Activated T-cell treated with anti-CD3 and anti-CD28 coated beads, Interleukin-2, amount 50 U/mL, for 24 hours (primary cell): ENCODE measurements around the gene SLC35F1.

Experiments
- DNase-seq: peaks from one replicate; pipeline ENCODE4 v3.0.0-alpha.2; 2020
- H3K27ac Mint-ChIP-seq: 2 replicates; pipeline ENCODE4 v1.8.0; 2020; ENCODE audit warnings: mild to moderate bottlenecking, mixed read lengths
- H3K27me3 Mint-ChIP-seq: 2 replicates; pipeline ENCODE4 v1.8.0; 2020; ENCODE audit warnings: mixed read lengths
- H3K36me3 Mint-ChIP-seq: 2 replicates; pipeline ENCODE4 v1.8.0; 2020; ENCODE audit warnings: low read depth, mixed read lengths
- H3K4me1 Mint-ChIP-seq: 2 replicates; pipeline ENCODE4 v1.8.0; 2020; ENCODE audit warnings: low read depth, mixed read lengths
- H3K4me3 Mint-ChIP-seq: 2 replicates; pipeline ENCODE4 v1.8.0; 2020; ENCODE audit warnings: mild to moderate bottlenecking, moderate library complexity, mixed read lengths
- H3K9me3 Mint-ChIP-seq: 2 replicates; pipeline ENCODE4 v1.8.0; 2020; ENCODE audit warnings: mixed read lengths

The SLC35F1 gene

DNA sequence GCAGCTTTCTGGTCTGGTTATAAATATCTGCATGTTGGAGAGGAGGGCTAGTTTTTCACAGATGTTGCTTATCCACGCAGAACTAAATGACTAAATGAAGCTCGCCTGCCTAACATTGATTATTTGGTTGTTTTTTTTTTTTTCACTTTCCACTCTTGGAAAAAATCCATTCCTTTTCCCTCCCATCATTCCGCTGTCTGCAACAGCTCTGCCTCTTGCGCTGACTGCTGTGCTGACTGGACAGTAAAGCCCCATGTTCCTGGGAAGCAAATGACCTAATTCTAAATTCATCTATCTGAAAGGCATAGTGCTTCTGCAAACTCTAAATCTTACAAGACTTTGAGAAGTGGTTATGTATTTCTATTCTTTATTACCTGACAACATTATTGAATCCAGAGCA lies 385.5 kb downstream of the SLC35F1 start:
- Mint-ChIP-seq H3K9me3 (no peaks in the 10 kb centered on the region), H3K4me1 (no peaks in the 10 kb centered on the region), H3K27ac (no peak overlapping the region), H3K4me3 (no peak overlapping the region), H3K36me3 (no peaks in the 10 kb centered on the region), H3K27me3 (peaks cover 11% of the 10 kb centered on the region)
- no peak for DNase-seq

GRCh38 chr6:118294906-118295305 lies 387.8 kb downstream of the SLC35F1 start:
- Mint-ChIP-seq H3K4me1 (no peaks in the 10 kb centered on the region), H3K36me3 (no peaks in the 10 kb centered on the region), H3K9me3 (no peaks in the 10 kb centered on the region), H3K27me3 (peaks cover 13% of the 10 kb centered on the region), H3K4me3 (no peak overlapping the region), H3K27ac (no peak overlapping the region)
- no peak for DNase-seq

DNA sequence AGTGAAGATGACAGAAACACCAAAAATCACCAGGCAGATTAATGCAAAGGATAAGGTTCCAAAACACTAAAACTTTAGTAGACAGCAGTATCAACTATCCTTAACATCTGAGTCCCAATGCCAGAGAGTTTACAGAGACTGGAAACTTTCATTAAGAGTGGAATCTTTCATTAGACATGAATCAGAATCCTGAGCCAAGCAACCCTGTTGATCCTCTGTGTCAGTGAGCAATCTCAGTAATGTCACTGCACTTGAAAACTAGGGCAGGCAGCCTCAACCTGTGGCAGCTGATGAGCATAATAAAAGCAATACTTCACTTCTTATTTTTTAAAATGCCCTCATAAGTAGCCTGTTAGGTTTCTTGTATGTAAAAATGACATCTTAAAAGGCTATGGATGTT lies 388.3 kb downstream of the SLC35F1 start:
- no peaks in the 10 kb centered on the region for H3K9me3 Mint-ChIP-seq
- no peak overlapping the region for H3K4me3 Mint-ChIP-seq
- no peak overlapping the region for H3K27ac Mint-ChIP-seq
- peaks cover 13% of the 10 kb centered on the region for H3K27me3 Mint-ChIP-seq
- no peak for DNase-seq
- no peaks in the 10 kb centered on the region for H3K36me3 Mint-ChIP-seq
- H3K4me1 Mint-ChIP-seq = no peaks in the 10 kb centered on the region

GRCh38 chr6:118296129-118296901 lies 389.3 kb downstream of the SLC35F1 start:
- H3K9me3 Mint-ChIP-seq = no peaks in the 10 kb centered on the region
- H3K27me3 Mint-ChIP-seq = peaks cover 13% of the 10 kb centered on the region
- H3K27ac Mint-ChIP-seq = no peak overlapping the region
- no peak overlapping the region for H3K4me3 Mint-ChIP-seq
- no peak for DNase-seq
- no peaks in the 10 kb centered on the region for H3K4me1 Mint-ChIP-seq
- no peaks in the 10 kb centered on the region for H3K36me3 Mint-ChIP-seq

DNA sequence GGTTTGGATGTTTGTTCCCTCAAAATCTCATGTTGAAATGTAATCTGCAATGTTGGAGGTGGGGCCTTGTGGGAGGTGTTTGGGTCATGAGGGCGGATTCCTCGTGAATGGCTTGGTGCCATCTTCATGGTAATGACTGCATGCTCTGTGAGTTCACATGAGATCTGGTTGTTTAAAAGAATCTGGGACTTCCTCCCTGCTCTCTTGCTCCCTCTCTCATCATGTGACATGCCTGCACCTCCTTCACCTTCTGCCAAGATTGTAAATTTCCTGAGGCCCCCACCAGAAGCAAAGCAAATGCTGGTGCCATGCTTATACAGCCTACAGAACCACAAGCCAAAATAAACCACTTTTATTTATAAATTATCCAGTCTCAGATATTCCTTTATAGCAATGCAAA lies 390.8 kb downstream of the SLC35F1 start:
- no peak for DNase-seq
- Mint-ChIP-seq H3K9me3 (no peaks in the 10 kb centered on the region), H3K27ac (no peak overlapping the region), H3K4me3 (no peak overlapping the region), H3K4me1 (no peaks in the 10 kb centered on the region), H3K27me3 (peaks cover 13% of the 10 kb centered on the region), H3K36me3 (no peaks in the 10 kb centered on the region)

- no peak for DNase-seq
- H3K4me3 Mint-ChIP-seq = no peak overlapping the region
- H3K9me3 Mint-ChIP-seq = no peaks in the 10 kb centered on the region
- no peak overlapping the region for H3K27ac Mint-ChIP-seq
- no peaks in the 10 kb centered on the region for H3K4me1 Mint-ChIP-seq
- H3K27me3 Mint-ChIP-seq = peaks cover 13% of the 10 kb centered on the region
- H3K36me3 Mint-ChIP-seq = no peaks in the 10 kb centered on the region
Measured at GRCh38 chr6:118298476-118299427, 391.7 kb downstream of the SLC35F1 start.

DNA sequence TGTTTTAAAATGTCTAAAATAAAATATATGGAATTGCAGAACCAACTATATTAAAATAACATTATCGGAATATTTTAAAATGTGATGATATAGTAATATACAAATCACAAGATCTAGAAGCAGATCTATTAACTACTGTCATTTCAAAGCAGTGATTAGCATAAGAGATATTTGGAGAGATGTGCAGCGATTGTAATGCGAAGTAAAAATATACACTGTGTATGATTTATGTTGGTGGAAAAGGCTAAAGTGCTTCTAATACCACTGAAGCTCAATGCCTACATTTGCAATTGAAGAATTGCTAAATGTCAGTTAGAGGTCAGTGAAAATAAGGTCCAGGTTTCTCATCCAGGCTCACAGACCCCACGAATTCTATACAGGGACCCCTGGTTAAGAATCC lies 392.4 kb downstream of the SLC35F1 start:
- Mint-ChIP-seq H3K36me3 (no peaks in the 10 kb centered on the region), H3K4me1 (no peaks in the 10 kb centered on the region), H3K27me3 (peaks cover 13% of the 10 kb centered on the region), H3K27ac (no peak overlapping the region), H3K4me3 (no peak overlapping the region), H3K9me3 (peaks cover under 1% of the 10 kb centered on the region)
- DNase-seq = no peak

- Mint-ChIP-seq H3K4me3 (no peak overlapping the region), H3K9me3 (peaks cover 3% of the 10 kb centered on the region), H3K27me3 (no peaks in the 10 kb centered on the region), H3K27ac (no peak overlapping the region), H3K4me1 (no peaks in the 10 kb centered on the region), H3K36me3 (no peaks in the 10 kb centered on the region)
- no peak for DNase-seq
Measured at GRCh38 chr6:118304321-118304720, 397.3 kb downstream of the SLC35F1 start.

GRCh38 chr6:118305081-118305480 lies 398.0 kb downstream of the SLC35F1 start:
- Mint-ChIP-seq H3K36me3 (no peaks in the 10 kb centered on the region), H3K27ac (no peak overlapping the region), H3K4me3 (no peak overlapping the region)

GRCh38 chr6:118306392-118307238 lies 399.6 kb downstream of the SLC35F1 start:
- no peaks in the 10 kb centered on the region for H3K27me3 Mint-ChIP-seq
- H3K9me3 Mint-ChIP-seq = peaks cover 3% of the 10 kb centered on the region
- no peak overlapping the region for H3K4me3 Mint-ChIP-seq
- H3K27ac Mint-ChIP-seq = no peak overlapping the region
- no peak for DNase-seq
- no peaks in the 10 kb centered on the region for H3K4me1 Mint-ChIP-seq
- H3K36me3 Mint-ChIP-seq = no peaks in the 10 kb centered on the region

More at GRCh38 chr6:118305081-118305480, 398.0 kb downstream of the SLC35F1 start:
- no peak for DNase-seq
- Mint-ChIP-seq H3K4me1 (no peaks in the 10 kb centered on the region), H3K9me3 (peaks cover 3% of the 10 kb centered on the region), H3K27me3 (no peaks in the 10 kb centered on the region)

DNA sequence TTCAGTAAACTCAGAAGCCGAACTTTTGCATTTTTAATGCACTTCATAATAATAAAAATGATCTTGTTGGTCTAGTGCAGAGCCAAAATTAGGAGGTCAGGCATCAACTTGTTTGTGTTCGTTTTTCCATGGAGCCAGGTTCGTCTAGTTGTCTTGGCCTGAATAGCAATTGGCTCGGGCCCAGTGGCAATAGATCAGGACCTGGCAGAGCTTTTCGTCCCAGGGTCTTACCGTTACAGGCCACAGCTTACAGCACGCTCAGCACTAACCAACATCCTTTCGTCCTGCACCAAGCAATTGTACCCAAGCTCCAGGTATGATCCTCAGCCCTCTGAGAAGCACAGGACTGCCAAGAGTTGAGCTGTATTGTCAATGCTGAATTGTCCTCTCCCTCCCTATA lies 400.5 kb downstream of the SLC35F1 start:
- Mint-ChIP-seq H3K36me3 (no peaks in the 10 kb centered on the region), H3K4me3 (no peak overlapping the region)
- no peak for DNase-seq

DNA sequence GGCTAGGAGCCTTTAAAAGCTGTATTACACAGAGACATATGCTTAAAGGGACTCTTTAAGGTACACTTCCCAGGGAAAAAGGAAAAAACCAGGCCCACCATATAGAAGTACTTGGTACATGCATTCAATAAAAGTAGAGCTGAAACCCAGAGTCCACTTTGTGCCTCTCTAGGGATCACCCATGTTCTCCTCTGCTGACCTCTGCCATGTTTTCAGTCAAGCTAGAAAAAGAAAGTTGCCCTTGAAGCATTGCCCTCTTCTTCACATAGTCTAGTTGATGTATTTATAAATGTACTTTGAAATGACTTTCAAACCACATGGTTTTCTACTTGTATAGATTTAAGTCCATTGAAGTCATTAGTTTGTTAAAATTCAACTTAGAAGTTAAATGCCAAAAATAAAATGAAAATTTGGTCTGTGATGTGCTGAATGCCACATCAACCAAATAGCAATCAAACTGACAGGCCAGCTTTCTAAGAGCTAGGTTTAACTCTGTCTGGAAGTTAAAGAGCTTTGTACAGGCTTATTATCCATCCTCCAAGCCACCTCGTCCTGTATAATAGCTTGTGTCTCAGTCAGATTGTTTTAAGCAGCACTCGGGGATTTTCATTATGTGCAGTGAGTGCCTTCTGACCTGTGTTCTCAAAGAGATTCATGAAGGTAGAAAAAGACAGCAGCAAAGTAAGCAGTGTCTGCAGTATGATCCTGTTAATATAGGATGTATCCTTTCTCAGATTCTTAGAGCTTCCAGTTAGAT lies 402.5 kb downstream of the SLC35F1 start:
- no peaks in the 10 kb centered on the region for H3K27me3 Mint-ChIP-seq
- no peak for DNase-seq
- no peak overlapping the region for H3K4me3 Mint-ChIP-seq
- peaks cover 3% of the 10 kb centered on the region for H3K9me3 Mint-ChIP-seq
- H3K36me3 Mint-ChIP-seq = no peaks in the 10 kb centered on the region
- H3K27ac Mint-ChIP-seq = no peak overlapping the region
- no peaks in the 10 kb centered on the region for H3K4me1 Mint-ChIP-seq

More for the DNA sequence above, 400.5 kb downstream of the SLC35F1 start:
- H3K27me3 Mint-ChIP-seq = no peaks in the 10 kb centered on the region
- H3K27ac Mint-ChIP-seq = no peak overlapping the region
- no peaks in the 10 kb centered on the region for H3K4me1 Mint-ChIP-seq
- H3K9me3 Mint-ChIP-seq = peaks cover 3% of the 10 kb centered on the region

DNA sequence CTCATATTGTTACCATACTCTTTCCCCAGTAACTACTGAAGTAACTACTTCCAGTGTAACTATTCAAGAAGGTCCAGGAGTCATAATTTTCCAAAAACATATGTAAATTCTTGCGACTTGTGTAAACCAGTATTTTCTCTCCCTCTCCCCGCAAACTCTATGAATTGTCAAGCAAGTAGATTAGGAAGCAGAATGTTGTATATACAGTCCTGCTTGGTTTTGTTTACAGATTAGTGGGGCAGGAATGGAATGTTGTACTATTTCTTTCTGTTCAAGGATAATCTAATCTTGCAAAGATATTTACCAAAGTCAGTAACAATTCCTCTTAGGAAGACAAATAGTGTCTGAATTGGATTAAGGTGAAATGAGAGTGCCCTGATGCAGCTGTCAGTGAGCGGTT lies 406.1 kb downstream of the SLC35F1 start:
- H3K4me3 Mint-ChIP-seq = no peak overlapping the region
- no peaks in the 10 kb centered on the region for H3K4me1 Mint-ChIP-seq
- H3K27me3 Mint-ChIP-seq = no peaks in the 10 kb centered on the region
- no peaks in the 10 kb centered on the region for H3K36me3 Mint-ChIP-seq
- no peak for DNase-seq
- H3K9me3 Mint-ChIP-seq = no peaks in the 10 kb centered on the region
- no peak overlapping the region for H3K27ac Mint-ChIP-seq

GRCh38 chr6:118313762-118314161 lies 406.7 kb downstream of the SLC35F1 start:
- no peaks in the 10 kb centered on the region for H3K4me1 Mint-ChIP-seq

More at GRCh38 chr6:118313762-118314161, 406.7 kb downstream of the SLC35F1 start:
- Mint-ChIP-seq H3K27me3 (no peaks in the 10 kb centered on the region), H3K4me3 (no peak overlapping the region), H3K9me3 (no peaks in the 10 kb centered on the region), H3K27ac (no peak overlapping the region), H3K36me3 (no peaks in the 10 kb centered on the region)
- DNase-seq = no peak
